NCI-H2196 treated with DMSO at 0.1 percent for 48 hours (cell line): Measurements from ENCODE around the gene ALDH3A2.

Source experiments
- DNase-seq: peaks from one replicate; lab custom pipeline; 2025; ENCODE audit not compliant: unreplicated experiment; lab: John Stamatoyannopoulos, UW

Gene ALDH3A2

DNA sequence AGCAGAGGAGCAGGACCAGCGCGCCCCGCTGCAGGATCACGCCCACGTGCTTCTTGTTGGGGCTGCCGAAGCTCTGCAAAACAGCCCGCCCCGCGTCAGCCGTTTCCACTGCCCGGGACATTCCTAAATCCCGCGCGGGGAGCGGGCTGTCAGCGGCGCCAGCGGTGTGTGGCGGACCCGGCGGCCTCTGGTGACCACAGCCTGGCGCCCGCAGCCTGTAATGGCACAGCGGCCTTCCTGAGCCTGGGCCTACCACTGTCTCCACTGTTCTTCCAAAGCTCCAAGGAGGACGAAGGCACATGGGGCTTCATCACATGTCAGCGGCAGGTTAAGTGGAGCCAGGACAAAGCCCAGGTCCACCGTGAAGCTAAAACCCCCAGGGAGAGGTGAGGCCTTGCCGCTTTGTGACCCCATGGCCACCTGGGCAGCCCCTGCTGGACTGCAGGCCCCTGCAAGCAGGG, 65.4 kb downstream of the ALDH3A2 start:
- DNase-seq = no peak

DNA sequence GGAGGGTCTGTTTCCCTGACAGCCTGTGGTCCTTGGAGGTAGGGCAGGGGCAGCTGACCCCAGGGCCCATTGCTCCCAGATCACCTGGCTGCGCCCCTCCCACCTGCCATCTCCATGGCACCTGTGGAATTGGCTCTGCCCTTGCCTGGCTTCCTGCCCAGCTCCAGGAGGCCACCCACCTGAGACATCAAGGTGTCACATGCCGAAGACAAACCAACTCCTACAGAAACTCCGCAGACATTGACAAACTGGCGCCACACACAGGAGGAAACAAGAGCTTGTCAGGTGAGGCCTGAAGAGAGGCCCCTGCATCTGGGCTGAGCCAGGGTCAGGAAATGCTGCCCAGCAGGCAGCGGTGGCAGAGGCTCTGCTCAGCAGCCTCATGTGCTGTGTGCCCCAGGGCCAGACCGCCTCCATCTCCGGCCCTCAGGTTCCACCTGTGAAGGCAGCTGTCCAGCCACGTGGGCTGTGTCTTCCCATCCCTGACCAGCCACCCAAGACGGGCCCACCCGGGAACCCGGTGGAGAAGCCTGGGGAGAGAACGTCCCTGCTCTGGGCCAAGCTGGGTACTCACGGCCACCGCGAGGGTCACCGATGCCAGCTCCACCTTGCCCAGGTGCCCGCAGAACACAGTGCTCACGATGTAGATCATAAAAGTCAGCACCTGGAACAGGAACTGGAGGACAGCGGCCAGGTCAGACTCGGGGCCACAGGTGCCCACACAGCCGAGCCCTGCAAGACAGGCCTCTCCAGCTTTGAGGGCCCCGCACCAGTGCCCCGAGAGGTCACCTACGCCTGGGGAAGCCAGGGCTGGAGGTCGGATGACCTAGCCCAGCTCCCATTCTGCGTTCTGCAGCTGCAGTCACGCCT, 66.2 kb downstream of the ALDH3A2 start:
- peak; percentile 24 for DNase-seq

DNA sequence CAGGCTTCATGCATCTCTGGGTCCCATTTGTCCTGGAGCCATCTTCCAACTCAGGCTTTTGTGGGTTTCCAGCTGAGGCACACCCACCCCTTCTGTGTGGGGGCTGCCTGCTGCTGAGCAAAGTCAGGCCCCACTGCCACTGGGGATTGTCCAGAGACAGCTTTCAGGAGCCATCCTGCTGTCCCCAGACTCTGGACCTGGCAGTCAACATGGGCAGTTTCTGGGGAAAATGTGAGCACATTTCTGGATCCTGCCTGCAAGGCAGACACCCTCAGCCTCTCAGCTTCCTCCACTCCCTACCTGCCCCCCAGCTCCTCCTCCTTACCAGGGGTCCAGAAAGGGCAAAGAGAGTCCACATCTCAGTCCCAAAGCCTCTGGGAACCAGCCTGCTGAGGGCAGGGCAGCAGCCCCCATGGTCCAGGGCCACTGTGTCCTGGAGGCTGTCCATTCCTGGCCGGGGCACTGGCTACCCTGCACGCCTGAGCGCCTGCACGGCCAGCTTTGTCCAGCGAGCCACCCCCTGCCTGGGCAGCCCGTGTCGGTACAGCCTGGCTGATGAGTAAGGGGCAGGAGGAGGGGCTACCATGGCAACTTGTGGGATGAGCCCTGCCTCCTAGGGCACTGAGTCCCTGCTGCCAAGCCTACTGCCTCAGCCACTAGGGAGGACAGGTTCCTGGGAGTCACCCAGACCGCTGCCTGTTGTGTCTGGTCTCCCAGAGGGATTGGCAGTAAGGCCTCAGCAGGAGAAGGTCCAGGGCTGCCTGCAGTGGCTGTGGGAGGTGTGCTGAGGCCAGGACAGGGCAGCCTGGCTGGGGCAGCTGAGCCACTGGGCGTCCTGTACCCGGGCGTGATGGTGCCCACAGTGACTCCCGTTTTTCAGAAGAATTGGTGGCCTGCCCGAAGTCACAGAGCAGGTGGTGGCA, 67.8 kb downstream of the ALDH3A2 start, which contains the start of gene SLC47A2:
SLC47A2 (minus strand) TSS at position 477 of the 923 bp plus-strand sequence; CDS start at position 448, 29 bp downstream.
- DNase-seq = no peak

GRCh38 chr17:19717031-19717360, 68.4 kb downstream of the ALDH3A2 start:
- DNase-seq = no peak

DNA sequence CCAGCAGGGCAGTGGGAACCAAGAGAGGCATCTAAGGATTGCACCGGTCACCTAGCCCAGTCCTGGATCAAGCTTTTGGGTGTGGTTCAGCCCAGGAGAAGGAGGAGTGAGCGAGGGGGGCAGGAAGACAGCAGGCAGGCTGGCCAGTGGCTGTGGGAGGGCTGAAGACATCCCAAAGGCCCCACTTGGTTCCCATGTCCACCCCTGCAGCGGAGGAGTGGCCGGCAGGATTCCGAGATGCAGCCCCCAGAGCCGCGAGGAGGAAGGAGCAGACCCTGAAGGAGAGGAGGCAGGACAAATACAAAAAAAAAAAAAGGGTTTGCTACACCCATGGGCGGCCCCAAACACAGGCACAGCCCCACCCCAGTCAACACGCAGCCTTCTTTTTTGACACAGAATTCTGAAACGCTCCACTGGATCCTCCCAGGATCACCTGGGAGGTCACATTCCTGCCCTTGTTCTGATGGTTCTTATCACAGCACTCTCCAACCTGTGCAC, 68.9 kb downstream of the ALDH3A2 start:
- DNase-seq = no peak

DNA sequence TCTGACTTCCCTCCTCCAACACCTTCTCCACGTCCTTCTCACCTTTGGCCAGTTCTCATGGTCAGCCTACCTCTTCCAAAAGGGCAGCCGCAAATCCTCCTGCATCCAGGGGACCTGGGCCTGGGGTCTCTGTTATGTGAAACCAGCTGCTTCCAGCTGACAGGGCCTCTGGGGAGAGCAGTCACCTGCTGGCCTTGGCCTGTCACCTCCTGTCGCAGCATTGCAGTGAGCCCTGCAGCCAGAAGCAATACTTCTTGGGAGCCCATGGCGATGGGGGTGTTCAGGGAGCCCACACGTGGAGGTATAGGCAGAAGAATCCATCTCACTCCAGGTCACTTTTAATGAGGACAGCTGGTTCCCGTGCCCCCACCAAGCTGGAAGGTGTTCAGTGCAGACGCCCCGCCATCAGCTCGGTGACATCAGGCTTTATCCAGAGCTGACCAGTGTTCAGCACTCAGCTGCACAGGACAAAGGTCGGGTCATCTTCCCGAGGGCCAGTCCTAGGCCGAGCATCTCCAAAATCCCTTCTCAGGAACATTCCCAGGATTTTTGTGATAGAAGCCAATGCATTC, 69.6 kb downstream of the ALDH3A2 start:
- no peak for DNase-seq

- DNase-seq = no peak
Observed at GRCh38 chr17:19718613-19719354, 70.2 kb downstream of the ALDH3A2 start.

DNA sequence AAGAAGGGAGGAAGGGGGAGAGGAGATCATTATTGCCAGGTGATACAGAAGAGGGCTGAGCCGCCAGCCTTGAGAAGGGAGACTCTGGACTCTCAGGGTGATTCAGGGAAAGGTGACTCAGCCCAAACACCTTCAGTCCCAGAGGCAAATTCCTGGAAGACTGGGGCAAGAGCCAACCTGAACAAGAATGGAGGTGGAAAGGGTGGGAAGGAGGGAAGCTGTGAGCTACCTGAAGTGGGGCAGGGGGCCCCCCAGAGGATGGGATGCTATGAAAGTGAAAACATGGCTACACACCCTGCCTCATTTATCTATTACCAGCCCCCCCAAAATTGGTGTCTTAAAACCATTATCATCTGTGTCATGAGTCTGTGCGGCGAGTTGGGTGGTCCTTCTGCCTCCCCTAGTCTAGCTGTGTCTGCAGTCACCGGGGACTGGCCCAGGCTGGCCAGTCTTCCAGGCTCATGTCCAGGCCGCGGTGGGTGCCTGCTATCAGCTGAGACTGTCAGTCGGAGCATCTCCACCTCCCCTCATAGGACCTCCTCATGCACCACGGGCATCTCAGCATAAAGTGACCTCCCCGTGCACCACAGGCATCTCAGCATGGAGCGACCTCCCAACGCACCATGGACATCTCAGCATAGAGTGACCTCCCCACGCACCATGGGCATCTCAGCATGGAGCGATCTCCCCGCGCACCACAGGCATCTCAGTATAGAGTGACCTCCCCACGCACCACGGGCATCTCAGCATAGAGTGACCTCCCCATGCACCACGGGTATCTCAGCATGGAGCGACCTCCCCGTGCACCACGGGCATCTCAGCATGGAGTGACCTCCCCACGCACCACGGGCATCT, 71.0 kb downstream of the ALDH3A2 start:
- no peak for DNase-seq

DNA sequence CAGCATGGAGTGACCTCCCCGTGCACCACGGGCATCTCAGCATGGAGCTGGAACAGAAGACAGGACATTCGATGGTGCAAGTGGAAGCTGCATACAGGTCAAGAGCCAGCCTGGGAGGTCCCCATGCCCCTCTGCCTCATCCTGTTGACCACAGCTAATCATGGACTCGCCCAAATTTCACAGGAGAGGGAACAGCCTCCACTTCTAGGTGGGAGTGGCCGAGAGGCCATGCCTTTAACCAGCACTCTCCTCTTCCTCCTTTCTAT, 71.6 kb downstream of the ALDH3A2 start:
- DNase-seq = no peak

DNA sequence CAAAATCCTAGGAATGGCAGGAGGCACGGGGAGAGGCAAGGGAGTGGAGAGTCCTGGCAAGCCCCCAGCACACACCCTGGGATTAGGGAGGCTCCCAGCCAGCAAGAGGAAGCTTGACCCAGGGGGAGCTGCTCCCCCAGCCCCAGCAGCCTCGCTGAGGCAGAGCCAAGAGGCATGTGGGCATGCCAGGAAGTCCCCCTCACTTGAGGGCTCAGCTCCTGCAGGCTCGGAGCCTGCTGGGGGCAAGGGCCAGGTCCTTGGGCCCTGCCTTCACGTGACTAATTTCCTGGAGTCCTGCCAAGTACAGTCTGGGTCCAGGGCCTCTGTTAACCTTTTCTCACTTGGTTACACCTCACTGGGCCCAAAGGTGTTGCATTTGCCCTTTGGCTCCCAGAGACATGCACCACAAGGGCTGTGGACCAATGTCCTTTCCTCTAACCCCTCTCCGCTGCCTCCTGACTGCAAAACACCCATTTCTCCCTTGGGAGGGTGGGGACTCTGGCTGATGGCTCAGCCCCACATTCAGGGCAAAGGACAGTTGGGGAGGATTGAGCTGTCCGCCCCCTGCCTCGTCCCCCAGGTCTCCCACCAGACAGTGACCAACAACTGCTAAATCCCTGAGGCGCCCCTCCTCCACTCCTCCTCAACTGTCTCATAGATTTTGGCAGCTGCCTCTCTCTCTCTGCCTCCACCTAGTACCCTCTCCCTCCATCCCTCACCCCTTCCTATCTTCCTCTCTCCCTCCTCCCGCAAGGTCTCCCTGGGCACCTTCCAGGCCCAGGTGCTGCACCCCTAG, 72.3 kb downstream of the ALDH3A2 start:
- DNase-seq = no peak

DNA sequence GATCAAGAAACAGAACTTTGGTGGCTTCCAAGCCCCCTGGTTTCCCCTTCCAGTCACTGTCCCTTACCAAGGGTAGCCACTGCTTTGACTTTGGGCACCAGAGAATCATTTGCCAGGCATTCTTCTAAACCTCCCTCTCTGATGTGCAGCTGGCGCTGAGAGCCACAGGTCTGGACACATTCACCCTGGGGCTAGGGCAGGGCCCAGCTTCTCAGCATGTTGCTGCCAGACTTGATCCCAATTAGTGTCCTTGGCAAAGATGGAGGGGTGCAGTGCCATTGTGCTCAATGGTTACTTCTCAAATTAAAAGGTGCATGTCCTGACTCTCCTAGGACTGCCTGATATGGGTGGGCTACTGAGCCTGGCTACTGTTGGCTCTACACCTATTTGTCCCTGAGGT, 75.4 kb downstream of the ALDH3A2 start:
- no peak for DNase-seq

GRCh38 chr17:19724501-19725420, 76.2 kb downstream of the ALDH3A2 start:
- DNase-seq = no peak

- no peak for DNase-seq
Observed at GRCh38 chr17:19725486-19725885, 76.9 kb downstream of the ALDH3A2 start.

DNA sequence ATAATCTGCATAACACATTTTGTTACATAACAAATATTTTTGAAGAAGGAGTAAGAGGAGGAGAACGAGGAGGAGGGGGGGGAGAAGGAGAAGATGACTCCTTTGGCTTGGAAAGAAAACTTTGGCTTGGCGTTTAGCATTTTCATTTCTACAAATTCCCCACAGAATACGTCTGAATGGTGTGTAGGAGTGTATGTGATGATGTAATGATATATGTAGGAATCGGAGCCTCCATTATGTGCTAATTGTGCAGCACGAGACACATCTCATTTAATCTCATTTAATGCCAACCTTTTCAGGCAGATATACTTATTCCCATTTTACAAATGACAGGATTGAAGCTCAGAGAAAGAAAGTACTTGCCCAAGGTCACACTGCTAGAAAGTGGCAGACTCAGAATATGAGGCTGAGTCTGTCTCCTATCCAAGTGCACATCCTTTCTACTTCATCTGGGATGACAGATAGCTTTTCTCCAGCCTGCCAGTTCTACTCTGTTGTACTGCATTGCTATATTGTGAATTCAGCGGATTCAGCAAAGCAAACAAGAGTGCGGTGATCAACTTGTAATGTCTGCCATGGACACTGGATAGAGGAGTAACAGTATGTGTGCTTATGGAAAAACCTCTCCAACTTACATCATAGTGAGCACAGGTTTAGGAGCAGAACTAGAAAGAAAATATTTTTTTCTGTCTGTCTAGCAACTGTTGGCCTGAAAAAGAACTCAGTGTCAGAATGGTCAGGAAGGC, 78.3 kb downstream of the ALDH3A2 start:
- no peak for DNase-seq
